HL-60 (cell line): ENCODE results near the gene CFAP92.

ENCODE experiments used
- CTCF ChIP-seq: IDR thresholded peaks from one replicate; pipeline ENCODE4 v1.5.1; 2011; ENCODE audit warnings: low read length, control low read depth, inconsistent platforms; ENCODE audit not compliant: insufficient read depth
- POLR2AphosphoS5 ChIP-seq: IDR thresholded peaks from 2 replicates; pipeline ENCODE4 v1.6.1; 2012; ENCODE audit warnings: low read depth
- SPI1 ChIP-seq: IDR thresholded peaks from 2 replicates; pipeline ENCODE4 v1.6.1; 2012; ENCODE audit warnings: low read depth, mild to moderate bottlenecking, borderline replicate concordance

- TF ChIP-seq CTCF (no peak), POLR2AphosphoS5 (no peak), SPI1 (no peak)
Observed at GRCh38 chr3:129040039-129040336, 46.1 kb upstream of the CFAP92 start.
